AG09309 (cell line): ENCODE data around the gene SPATA2.
A peak's percentile ranks its signal among the peaks of the same experiment; 100 is the strongest.

Experiments used
- DNase-seq: peaks from one replicate; pipeline ENCODE4 v3.0.0-alpha.2; 2010; ENCODE audit warnings: low read depth
- H3K4me3 ChIP-seq: 2 replicates; pipeline ENCODE4 v1.5.1; 2011; ENCODE audit warnings: mild to moderate bottlenecking, low read depth, low read length, moderate library complexity; ENCODE audit not compliant: control insufficient read depth
- CTCF ChIP-seq: IDR thresholded peaks from 2 replicates; pipeline ENCODE4 v1.5.1; 2011; ENCODE audit warnings: mild to moderate bottlenecking, low read depth, low read length, inconsistent platforms; ENCODE audit not compliant: insufficient read depth, control insufficient read depth; ENCODE audit errors: missing control alignments

Gene SPATA2

GRCh38 chr20:49928411-49929141 lies 13.2 kb upstream of the SPATA2 start:
- H3K4me3 ChIP-seq = no peak overlapping the region
- peak; percentile 78 for DNase-seq
- TF ChIP-seq CTCF = peak; percentile 85

- no peak for DNase-seq
- no peak for TF ChIP-seq CTCF
- no peak overlapping the region for H3K4me3 ChIP-seq
Measured at GRCh38 chr20:49925901-49926454, 10.6 kb upstream of the SPATA2 start.

- TF ChIP-seq CTCF = no peak
- DNase-seq = no peak
- H3K4me3 ChIP-seq = no peak overlapping the region
Measured at GRCh38 chr20:49924247-49924646, 8.9 kb upstream of the SPATA2 start.

GRCh38 chr20:49919461-49919860 lies 4.1 kb upstream of the SPATA2 start:
- no peak for DNase-seq
- H3K4me3 ChIP-seq = no peak overlapping the region
- no peak for TF ChIP-seq CTCF

- H3K4me3 ChIP-seq = no peak overlapping the region
- TF ChIP-seq CTCF = no peak
- DNase-seq = no peak
Measured at GRCh38 chr20:49919009-49919408, 3.7 kb upstream of the SPATA2 start.

GRCh38 chr20:49918446-49918845 lies 3.1 kb upstream of the SPATA2 start:
- no peak overlapping the region for H3K4me3 ChIP-seq
- TF ChIP-seq CTCF = no peak
- no peak for DNase-seq
